HG02973 (cell line): ENCODE data around the gene RBM5.
A peak's percentile ranks its signal among the peaks of the same experiment; 100 is the strongest.

Experiments
- ATAC-seq: cut with Tn5 transposase; IDR thresholded peaks from one replicate; pipeline ENCODE4 v1.9.1; 2021; ENCODE audit warnings: moderate library complexity; ENCODE audit not compliant: unreplicated experiment

RBM5 gene

DNA sequence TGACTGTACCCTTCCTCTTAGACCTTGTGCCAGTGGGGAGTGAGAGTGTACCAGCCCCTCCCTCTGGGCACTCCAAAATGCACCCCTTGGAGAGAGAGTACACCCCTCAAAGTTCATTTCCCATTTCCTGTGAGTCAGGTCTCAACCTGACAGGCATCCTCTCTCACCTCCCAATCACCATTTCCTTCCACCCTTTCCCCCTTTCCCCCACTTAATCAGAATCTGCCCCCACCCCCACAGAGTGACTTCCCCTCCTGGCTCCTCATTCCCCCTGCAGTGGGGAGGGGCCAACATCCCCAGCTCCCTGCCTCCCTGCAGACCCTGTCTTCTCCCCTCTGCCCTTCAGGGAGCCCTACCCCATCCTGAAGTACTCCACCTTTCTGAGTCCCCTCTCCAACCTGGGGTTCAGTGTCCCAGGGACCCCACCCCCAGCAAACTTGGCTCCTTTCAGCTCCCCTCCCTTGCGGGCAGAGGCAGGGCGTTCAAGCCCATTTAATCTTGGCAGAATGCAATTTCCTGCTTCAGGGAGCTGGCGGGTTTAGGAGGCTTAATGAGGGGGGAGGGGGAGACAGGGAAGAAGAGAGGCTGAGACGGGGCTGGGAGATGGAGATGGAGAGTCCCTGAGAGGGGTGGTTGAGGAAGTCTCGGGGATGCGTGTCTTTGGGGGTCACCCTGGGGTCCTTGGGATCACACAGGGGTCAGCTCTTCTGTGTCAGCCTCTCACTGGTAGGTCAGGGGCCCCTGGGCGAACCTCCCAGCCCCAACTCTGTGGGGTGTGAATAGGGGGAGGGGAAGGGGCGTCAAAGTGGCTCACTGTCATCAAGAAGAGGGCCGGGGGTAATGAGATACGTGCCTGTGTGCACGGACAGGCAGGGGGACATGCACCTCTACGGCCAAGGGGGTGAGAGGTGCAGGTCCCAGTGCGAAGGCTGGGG, 49.8 kb downstream of the RBM5 start:
- ATAC-seq = no peak

DNA sequence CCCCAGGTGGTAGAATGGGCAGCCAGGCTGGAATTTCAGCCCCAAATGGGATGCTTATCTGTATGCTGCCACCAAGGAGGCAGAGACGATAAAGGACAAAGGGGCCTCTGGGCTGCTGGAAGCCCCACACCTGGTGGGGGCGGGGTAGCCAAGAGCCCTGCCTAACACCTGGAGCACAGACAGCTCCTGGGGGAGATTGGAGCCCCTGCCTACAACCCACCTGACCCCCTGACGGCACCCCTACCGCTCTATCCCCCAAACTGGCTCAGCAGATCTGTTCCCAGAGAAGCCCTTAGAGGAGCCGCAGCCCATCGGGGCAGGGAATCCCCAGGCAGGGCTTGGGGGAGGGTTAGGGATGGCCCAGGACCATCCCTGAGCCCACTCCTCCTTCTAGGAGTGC, 50.6 kb downstream of the RBM5 start:
- no peak for ATAC-seq

DNA sequence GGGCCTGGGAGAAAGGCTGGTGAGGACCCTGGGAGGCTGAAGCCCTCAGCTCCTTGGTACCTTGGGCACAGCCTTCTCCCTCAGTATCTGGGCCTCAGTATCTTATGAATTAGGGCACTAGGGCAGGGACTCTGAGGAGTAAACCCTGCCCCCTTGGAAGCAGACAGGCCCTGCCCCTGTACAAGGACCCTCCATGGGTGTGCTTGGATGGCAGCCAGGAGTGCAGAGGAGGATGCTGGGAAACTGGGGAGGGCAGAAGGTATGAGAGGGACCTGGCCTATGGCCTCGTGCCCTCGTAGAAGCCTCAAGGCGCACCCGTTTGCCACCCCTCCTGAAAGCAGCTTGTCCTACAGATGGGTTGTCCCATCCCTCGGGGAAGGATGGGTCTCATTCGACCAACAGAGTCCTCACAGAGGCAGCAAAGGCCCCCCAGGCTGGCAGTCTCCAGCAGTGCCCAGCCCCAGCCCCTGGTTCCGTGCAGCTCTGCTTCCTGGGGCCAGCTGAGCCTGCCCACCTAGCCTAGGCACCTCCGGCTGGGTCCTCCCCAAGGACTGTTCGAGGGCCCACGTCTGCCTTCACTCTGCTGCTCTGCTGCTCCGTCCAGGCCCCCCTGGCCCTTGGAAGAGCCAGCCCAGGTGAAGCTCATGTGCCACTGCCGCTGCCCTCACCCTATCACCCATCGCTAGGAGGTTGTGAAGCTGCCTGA, 51.2 kb downstream of the RBM5 start:
- no peak for ATAC-seq

DNA sequence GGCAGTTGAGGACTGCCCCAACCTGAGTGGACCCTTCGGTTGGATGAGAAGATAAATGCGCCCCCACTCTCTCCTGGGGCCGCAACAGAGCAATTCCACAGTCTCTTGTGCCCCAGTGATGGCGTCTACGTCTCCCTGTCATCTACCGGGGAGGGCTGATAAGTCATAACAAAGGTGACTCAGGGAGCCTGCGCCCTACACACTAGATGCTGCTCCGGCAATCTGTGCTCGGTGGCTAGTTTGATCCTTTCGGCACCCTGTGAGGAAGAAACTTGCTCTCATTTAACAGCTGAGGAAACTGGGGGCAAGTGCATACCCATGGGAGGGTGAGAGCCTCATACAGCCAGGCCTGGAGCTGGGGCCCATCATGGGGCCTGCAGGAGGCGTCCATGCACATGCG, 52.3 kb downstream of the RBM5 start:
- no peak for ATAC-seq

DNA sequence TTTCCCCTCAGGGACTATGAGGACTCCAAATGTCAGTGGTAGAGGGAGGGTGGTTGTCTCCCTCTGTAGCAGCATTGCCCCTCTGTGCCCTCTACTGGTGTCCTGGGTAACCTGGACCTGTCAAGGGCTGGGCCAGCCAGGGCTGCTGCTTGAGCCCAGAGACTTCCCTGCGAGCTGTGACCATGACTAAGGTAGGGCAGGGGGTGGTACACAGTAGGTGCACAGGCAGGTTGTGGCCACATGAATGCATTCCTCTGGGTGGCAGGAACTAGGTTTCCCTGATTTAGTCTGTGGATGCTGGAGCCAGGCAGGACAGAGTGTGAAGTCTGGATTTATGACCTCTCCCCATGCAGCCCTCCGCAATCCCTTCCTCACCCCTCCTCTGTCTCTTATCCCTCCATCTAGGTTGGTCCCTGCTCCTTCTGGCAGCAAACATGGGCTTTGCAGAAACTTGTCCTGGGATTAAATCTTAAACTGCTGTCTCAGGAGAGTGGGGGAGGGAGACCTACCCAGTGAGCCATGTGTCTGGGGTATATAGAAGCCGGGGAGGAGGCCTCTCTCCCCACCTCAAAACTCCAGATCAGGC, 57.7 kb downstream of the RBM5 start:
- no peak for ATAC-seq

DNA sequence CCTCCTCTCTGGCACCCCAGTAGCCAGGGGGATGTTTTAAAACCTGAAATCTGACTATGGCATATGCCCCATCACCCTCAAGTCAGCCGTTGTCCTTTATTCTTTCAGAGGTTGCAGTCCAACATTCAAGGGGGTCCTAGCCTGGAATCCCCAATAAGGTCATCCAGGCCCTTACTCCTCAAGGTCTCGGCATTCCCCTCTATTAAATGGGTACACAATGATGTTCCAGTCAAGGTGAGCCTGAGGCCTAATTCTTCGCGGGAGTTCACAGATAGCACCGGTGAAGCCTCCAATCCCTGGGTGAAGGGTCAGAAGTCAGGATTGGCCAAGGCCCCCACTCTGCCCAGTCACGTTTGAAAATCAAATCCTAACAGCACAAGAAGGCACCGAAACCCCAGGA, 58.3 kb downstream of the RBM5 start:
- ATAC-seq = no peak

DNA sequence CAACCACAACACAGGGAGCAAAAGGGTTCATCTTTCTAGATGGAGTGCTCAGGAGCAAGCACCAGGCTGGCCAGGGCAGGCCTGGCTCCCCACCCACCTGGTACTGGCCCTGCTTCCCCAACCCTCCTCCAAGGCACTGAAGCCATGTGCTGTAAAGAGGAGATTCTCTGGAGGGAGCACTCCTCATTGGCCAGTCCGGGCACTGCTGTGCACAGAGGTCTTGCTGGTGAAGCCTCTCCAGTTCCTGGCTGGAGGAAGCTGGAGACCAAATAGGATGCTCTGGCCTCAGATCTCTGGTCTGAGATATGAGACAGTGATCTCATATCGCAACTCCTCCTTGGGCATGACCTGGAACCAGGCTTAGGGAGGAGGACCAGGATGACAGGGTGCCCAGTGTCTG, 58.7 kb downstream of the RBM5 start:
- ATAC-seq = no peak

DNA sequence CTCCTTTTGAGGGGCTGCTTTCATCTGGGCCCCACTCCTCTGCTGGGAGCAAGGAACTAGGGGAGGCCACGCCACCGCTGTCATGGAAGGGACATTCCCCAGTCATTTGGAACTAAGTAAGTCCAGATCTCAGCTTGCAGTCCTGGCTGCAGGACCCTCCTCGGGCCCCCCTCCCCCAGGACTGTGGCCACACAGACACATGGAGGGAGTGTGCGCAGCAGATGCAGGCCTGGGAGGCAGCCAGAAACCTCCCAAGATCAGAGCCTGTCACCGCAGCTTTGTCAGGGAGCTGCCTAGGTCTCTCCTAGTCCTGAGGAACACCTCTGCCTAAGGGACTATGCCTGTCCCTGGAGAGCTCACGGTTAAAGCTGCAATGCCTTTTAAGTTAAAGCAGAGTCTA, 59.1 kb downstream of the RBM5 start:
- no peak for ATAC-seq

DNA sequence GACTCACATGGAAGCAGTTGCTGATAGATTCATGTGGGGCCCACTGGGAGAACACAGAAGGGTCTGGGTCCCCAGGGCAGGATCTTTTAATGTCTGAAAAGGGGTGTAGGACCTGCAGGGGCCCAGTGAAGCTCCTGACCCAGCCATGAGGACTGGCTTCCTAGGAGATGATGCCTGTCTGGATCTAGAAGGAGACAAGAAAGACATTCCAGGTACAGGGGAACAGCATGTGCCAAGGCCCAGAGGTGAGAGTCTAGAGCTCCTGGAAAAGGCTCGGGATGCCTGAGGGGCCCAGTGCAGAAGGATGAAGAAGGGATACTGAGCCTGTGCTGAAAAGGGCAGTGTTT, 61.7 kb downstream of the RBM5 start:
- ATAC-seq = no peak

DNA sequence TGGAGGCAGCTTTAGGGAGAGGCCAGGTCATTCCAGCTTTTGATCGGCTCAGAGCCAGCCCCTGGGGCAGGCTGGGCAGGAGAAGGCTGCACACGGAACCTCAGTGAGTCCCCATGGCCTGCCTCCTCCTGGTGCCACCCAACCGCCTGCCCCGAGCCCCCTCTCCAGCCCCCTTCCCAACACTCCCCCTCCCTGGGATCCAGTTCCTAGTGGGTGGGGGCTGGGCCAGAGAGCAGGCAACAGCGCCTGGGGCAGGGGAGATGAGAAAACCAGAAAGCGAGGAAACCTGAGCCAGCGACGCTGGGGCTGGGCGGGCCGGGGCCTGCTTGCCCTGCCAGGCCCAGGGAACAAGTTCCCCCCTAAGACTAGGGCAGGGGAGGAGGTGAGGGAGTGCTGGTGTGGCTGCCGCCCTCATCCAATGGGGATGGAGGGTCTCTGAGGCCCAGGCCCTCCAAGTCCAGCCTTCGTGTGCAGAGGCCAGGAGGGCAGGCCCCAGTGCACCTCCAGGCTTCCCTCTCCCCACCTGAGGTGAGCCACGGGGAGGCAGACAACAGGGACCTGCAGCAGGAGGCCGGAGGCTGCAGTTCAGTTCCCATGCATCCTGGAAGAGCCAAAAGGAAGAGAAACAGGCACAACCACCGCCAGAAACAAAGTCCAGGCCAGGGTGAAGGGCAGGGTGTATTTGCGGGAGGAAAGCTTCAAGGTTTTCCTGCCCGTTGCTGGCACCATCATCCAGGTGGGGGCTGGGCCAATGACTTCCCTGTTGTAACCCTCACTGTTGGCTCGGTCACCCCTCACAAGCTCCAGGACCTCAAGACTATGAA, 62.4 kb downstream of the RBM5 start:
- ATAC-seq = no peak

DNA sequence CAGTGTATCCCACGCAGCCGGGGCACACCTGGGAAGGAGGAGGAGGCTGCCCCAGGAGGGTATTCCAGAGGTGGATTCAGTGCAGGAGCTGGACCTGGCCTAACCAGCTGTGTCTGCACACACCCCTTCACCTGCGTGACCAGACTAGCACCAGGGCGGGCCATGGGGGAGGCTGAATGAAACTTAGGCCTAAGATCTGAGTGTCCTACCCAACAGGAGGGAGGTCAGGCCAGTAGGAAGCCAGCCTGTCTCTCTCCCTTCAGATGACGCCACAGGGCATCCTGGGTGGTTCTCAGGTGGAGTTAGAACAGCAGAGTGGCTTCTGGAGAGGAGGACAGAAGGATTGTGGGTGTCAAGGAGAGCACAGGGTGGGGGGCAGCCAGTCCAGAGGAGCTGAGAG, 63.0 kb downstream of the RBM5 start:
- ATAC-seq = no peak

DNA sequence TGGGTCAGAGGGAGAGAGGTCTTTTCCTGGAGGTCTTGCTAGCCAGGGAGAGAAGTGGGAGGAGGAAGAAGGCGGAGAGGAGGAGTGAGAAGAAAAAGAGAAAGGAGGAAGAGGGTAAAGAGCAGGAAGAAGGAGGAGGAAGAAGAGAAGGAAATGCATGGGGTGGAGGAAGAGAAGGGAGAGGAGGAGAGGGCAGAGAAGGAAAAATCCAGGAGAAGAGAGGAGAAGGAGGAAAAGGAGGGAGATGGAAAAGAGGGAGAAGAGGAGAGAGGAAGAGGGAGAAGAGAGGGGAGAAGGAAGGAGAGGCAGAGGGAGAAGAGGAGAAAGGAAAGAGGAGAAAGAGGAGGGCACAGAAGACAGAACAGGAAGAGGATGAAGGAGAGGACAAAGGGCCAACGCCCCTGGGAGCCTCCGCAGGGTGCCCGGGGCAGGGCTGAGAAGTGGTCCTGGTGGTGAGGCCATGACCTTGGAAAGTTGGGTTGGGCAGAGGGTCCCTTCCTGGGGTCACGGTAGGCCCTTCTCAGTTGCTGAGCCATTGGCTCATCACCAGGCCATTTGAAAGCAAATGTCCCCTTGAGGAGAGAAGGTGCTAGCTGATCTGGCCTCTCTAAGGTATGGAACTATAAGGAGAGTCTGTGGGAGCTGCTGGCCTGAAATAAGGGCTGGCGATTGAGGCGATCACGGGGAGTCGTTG, 65.2 kb downstream of the RBM5 start:
- ATAC-seq = no peak

DNA sequence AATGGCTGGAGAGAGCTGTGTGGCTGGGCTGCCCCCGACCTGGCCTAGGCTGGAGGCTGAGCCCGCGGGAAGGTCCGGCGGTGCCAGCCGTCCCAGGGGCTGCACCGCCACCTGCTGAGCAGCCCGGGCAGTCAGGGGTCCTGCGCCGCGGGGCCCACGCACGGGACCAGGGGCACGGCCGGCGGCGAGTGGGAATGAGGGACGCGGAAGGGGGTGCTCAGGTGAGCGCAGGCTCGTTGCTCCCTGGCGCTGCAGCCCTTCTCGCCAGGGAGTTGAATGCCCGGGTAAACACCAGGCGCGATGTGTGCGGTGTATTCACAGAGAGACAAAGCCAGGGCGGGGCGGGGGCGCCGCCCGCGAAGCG, 65.7 kb downstream of the RBM5 start:
- peak; percentile 6 for ATAC-seq

DNA sequence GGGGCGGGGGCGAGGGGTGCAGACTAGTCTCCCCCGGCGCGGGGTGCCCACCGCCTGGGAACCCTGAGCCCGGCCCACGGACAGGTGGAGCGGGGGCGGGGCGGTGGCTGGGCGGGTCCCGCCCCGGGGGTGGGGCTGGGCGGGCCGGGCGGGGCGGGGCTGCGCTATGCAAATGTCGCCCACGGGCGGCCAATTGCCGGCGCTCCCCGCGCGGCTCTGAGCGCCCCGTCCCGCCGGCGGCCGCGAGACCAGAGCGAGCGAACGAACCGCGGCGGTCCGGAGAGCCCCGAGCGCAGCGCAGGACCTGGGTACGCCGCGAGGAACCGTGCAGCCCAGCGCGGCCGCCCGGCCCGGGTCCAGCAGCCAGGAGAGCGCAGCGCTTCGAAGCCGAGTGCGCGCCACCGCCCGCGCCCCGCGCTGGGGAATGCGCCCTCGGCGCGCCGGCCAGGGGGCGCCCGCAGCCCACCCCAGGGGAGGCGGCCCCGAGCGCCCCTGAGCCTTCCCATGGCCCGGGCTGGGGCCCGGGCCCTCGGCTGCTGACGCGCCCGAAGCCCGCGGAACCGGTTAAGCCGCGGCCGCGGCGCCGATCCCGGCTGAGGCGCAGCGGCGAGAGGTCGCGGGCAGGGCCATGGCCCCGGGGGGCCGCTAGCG, 66.2 kb downstream of the RBM5 start, which contains the start of gene SEMA3F:
SEMA3F (plus strand) TSS at position 485 of the 651 bp plus-strand sequence. CDS start 4,299 bp downstream, outside the sequence.
- peak; percentile 66 for ATAC-seq

DNA sequence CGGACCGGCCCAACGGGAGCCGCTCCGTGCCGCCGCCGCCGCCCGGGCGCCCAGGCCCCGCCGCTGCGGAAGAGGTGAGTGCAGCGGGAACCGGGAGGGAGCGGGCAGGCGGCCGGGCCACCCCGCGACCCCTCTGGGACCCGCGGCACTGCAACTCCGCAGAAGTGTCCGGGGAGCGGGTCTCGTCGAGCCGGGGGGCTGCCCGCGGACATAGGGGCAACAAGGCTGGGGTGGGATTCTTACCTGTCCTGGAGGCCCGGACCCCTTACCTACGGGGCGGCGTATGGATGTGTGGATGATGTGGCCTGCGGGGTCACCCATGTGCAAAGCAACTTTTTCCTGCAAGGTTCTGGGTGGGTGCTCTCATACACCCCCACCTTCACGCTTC, 66.8 kb downstream of the RBM5 start:
- ATAC-seq = peak; percentile 14

DNA sequence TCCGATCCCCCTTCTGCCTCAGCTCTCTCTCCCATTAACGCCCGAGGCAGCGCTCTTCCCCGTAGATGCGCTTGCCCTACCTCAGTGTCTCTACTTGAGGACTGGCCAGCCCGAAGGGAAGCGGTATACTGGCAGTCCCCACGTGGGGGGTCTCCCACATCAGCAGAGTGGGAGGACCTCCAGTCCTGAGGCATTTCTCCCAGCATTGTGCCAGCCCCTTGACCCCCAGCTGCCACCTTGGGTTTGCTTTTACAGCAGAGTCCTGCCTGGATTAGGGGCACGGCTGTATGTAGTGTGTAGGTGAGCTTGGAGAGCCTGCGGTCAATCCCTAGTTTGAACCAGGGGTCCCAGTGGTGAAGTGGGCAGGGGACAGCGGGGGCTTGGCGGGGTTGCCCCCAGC, 67.2 kb downstream of the RBM5 start:
- no peak for ATAC-seq

DNA sequence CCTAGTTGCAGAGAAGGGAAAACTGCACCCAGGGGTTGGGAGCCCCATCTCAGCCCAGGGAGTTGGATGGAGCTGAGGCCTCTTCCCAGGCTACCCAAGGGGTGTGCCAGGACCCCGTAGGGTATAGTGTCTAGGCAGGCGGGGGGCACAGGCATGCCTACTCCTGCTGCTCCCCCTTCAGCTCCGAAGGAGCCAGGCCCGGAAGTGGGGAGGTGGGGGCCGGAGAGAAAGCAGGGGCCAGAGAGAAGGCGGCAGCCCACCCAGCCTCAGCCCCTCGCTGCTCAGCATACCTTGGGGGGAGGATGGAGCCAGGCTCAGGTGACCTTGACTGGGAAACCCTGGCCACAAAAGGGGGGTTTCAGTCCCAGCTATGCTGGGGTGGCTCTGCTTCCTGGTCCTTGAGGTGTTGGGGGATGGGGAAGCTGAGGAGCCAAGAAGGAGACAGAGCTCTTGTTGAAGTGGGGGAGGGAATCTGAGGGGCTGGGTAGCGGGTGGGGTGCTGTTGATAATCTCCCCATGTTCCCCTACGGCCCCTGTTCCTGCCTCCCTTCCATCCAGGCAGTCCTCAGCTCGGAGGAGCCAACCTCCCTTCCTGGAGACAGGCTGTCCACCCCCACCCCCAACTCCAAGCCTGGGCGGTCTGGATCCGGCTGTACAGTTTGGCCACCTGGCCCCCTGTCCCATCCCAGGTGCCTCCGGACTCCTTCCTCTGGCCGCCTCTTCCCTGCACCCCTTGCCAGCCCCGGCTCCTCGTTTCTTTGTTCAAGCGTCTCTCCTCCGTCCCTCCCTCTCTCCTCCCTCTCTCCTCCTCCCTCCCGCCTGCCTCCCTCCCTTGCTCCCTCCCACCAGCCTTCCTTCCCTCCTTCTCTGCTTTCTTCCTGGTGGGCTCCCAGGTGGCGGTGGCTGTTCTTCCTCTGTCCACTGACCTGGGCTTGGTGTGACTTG, 68.1 kb downstream of the RBM5 start:
- no peak for ATAC-seq

DNA sequence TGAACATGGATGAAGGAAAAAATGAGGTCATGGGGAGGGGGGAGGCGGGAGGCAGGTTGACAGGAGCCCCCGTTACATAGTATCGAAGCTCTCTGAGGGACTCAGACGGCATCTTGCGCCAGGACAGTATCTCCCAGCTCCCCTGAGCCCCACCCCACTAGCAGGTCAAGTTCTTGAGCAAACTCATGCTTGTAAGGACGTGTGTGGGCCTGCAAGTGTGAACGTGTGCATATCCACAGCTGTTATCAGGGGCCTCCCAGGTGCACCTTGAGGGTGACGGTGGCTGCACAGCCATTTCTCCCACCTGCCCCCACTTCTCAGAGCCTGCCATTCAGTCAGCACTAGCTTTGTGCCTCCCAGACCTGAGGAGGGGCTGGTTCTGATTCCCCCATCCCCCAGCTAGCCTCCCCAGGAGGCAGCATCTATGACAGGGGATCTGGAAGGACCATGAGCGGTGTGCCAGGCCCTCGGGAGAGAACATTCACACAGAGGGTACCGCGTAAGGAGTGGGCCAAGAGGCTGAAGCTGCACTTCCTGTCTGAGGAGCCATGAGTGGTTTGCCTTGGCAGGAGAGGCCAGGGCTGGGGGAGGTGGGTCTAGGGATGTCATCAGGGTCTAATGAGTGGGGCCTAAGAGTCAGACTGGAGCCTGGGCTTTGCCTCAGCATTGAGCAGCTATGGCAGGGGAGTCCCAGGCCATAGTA, 69.3 kb downstream of the RBM5 start:
- no peak for ATAC-seq
